Stimulated activated CD8-positive, alpha-beta memory T cell treated with anti-CD3 and anti-CD28 coated beads, Interleukin-7, amount 100 ng/mL, for 24 hours (primary cell): Measurements from ENCODE around the gene FOXD1.
"Not testable (repeated sequence)": the region's sequence is repeated elsewhere in the genome, so short reads cannot be mapped to it uniquely, and the experiment has no call there.

Experiments
- DNase-seq: peaks from one replicate; pipeline ENCODE4 v3.0.0-alpha.2; 2020; ENCODE audit warnings: low read depth

The FOXD1 gene

GRCh38 chr5:73415617-73416016 is 33.0 kb downstream of the FOXD1 start:
- no peak for DNase-seq

GRCh38 chr5:73415171-73415570 is 33.4 kb downstream of the FOXD1 start:
- DNase-seq = no peak

- DNase-seq = no peak
Measured at GRCh38 chr5:73412597-73412988, 36.0 kb downstream of the FOXD1 start.

DNA sequence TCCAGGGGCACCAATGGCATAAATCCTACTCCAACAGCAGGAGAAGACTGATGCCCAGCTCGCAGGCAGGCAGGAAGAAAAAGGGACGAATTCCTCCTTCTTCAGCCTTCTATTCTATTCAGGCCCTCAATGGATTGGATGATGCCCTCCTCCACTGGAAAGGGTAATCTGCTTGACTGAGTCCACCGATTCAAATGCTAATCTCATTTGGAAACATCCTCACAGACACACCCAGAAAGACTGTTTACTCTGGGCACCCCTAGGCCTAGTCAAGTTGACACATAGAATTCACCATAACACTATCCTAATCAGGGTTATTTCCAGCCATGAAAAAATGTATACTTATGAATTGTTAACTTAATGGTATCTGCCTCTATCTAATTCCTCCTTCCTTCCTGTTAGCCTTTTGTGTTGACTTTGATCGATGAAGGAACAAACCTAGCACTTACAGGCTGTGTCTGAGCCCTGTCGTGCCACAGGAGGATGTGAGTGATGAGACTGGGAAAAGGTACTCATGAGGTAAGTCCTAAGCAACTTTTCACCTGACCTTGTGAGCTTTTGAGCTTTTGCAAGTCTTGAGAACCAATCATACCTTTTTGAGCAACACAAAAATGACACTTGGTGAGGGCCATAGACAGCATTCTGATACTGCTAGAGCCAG is 36.5 kb downstream of the FOXD1 start:
- DNase-seq = no peak

GRCh38 chr5:73409927-73410326 is 38.6 kb downstream of the FOXD1 start:
- DNase-seq = not testable (repeated sequence)

GRCh38 chr5:73405691-73406090 is 42.9 kb downstream of the FOXD1 start:
- DNase-seq = no peak

DNA sequence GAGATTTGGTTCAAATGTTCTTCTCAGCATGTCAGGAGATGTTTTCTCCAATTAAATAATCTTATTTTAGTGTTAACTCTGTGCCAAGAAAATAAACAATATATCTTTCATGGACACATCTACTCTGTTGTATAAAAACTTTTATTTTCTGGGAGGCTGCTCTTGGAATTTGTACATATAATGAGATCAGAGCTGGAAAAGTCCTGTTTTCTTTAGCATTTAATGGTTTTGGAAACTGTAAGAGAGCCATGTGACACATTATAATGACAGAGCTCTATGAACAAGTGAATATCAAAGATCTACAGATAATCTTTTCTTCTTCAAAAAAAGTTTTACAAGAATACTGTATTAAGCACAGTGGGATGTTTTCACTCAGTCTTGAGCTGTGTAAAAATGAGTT is 48.8 kb downstream of the FOXD1 start:
- DNase-seq = no peak
